Erythroblast (primary cell): ENCODE measurements around the gene CPN1.
"Not testable (repeated sequence)": the region's sequence is repeated elsewhere in the genome, so short reads cannot be mapped to it uniquely, and the experiment has no call there.

Experiments
- DNase-seq, 2 experiments: peaks; one replicate each; lab custom pipeline; 2025; lab: John Stamatoyannopoulos, UW
- GATA1 ChIP-seq: IDR thresholded peaks from 2 replicates; pipeline ENCODE4 v1.6.1; 2011; ENCODE audit warnings: low read depth, mild to moderate bottlenecking, control low read depth, low read length, moderate library complexity
- POLR2A ChIP-seq: IDR thresholded peaks from 2 replicates; pipeline ENCODE4 v1.6.1; 2011; ENCODE audit warnings: mild to moderate bottlenecking, low read length

Gene CPN1

DNA sequence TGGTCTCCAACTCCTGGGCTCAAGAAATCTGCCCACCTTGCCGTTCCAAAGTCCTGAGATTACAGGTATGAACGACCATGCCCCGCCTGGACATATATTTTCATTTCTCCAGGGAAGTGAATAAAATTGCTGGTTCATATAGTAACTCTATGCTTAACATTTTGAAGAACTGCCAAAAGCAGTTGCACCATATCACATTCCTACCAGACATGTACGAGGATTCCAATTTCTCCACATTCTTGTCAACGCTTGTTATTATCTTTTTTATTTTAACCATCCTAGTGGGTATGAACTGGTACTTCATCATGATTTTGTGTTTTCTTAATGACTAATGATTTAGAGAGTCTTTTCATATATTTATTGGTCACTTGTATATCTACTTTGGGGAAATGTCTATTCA lies 21.9 kb upstream of the CPN1 start:
- TF ChIP-seq GATA1 (no peak), POLR2A (no peak)
- DNase-seq = no peak

DNA sequence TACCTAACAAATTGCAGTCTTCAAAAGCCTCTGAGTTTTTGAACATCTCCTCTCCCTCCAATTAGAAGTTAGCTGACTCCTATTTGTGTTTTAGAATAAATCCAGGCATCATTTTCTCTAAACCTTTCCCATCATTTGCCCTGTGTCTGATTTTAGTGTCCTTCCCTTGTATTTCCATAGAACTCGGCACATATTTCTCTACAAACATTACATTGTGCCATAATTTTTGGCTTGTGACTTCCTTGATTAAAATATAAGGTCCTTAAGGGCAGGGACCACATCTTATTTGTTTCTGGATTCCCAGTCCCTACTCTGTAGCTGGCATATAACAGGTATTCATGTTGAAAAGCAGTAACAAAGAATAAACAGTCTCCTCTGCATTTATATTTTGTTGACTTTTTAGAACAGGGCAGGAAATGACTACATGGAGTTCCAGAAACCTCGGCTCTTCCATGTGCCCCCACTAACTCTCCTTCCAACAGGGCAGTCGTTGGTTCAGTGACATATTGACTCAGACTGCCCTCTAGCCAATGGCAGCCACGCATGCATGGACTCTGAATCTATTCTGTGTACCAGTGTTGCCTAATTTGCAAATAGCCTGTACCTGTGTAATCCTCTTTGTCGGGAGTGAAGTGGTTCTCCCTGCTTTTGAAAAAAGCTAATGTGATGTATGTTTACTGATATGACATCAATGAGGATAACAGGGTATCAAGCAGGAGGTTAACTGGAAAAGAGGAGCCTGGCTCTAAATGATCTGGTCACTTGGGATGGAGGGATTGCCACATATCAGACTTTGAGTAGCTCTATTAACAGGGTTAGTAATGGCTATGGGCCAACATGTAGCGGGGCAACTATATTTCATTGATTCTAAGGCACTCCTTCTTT lies 19.8 kb upstream of the CPN1 start:
- no peak for TF ChIP-seq POLR2A
- TF ChIP-seq GATA1 = no peak
- no peak for DNase-seq

DNA sequence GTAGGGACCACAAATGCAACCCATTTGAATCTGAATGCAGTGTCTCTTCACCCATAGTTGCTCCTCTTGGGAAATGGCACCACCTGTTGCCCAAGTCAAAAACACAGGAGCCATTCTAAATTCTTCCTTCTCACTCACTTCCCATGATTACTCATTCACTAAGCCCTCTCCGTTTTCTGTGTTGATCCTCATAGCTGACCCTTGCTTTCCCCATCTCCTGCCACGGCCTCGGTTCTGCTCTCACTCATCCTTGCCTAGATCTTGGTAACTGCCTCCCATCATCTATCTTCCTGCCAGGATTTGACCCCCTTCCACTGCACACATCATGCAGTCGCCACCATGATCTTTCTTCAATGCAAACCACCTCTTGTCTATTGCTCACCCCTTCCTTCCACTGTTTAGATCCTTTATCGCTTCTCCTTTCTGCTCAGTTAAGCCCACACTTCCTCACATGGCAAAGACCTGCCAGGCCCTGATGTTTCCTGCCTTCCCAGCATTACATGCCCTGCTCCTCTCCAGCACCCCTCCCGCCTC lies 19.0 kb upstream of the CPN1 start:
- TF ChIP-seq GATA1 (no peak), POLR2A (no peak)
- DNase-seq = no peak

DNA sequence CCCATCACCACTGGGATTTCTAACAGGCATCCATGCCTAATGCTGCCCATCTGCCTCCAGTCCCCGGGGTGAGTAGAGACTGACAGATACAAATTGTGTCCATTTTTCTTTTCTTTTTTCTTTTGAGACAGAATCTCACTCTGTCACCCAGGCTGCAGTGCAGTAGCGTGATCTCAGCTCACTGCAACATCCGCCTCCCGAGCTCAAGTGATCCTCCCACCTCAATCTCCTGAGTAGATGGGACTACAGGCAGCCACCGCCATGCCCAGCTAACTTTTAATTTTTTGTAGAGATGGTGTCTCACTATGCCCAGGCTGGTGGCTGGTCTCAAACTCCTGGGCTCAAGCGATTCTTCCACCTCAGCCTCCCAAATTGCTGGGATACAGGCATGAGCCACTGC lies 7.6 kb upstream of the CPN1 start:
- no peak for DNase-seq
- no peak for TF ChIP-seq POLR2A
- TF ChIP-seq GATA1 = no peak

DNA sequence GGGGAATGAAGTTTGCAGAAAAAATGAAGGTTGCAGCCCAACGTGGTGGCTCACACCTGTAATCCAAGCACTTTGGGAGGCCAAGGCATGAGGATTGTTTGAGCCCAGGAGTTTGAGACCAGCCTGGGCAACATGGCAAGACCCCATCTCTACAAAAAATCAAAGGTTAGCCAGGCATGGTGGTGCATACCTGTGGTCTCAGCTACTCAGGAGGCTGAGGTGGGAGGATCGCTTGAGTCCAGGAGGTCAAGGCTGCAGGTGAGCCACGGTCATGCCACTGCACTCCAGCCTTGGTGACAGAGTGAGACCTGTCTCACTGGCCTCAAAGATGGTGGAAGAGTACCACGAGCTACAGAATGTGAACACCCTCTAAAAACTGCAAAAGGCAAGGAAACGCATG lies 5.0 kb upstream of the CPN1 start:
- DNase-seq = not testable (repeated sequence)

DNA sequence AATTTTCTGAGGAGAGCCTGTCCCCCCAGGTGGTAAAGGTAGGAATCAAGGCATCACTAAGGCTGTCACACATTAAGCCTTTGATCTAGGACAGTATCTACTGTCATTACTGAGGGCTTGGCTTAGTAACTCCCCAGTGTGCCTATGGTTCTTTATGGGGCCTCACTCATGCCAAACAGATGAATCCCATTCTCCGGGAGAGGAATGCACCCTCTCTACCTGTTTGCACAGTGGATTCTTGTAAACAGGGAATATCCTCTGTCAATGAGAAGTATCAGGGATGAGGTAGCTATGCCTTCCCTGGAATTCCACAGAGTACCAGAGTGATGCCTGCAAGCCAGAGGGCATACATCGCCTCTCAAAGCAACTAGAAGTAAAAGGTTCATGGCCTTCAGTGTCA lies 3.9 kb upstream of the CPN1 start:
- DNase-seq = no peak
- TF ChIP-seq POLR2A (no peak), GATA1 (no peak)

DNA sequence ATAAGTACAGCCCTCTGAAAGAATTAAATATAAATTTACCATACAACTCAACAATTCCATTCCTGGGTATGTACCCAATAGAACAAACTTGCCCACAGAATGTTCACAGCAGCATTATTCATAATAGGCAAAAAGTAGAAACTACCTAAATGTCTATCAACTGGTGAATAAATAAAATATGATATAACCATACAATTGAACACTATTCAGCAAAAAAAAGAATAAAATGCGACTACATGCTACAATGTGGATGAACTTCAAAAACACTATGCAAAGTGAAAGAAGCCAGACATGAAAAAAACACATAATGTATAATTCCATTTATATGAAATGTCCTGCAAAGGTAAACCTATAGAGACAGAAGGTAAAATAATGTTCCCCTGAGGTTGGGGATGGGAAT lies 2.0 kb upstream of the CPN1 start:
- no peak for DNase-seq
- no peak for TF ChIP-seq GATA1
- no peak for TF ChIP-seq POLR2A

DNA sequence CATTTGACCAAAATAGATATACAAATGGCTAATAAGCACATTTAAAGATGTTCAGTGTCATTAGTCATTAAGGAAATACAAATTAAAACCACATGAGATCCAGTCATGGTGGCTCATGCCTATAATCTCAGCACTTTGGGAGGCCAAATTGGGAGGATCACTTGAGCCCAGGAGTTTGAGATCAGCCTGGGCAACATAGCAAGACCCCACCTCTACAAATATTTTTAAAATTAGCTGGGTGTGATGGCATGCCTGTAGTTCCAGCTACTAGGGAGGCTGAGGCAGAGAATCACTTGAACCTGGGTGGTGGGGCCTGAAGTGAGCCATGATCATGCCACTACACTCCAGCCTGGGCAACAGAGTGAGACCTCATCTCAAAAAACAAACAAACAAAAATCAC lies 607 bp upstream of the CPN1 start:
- DNase-seq = not testable (repeated sequence)

DNA sequence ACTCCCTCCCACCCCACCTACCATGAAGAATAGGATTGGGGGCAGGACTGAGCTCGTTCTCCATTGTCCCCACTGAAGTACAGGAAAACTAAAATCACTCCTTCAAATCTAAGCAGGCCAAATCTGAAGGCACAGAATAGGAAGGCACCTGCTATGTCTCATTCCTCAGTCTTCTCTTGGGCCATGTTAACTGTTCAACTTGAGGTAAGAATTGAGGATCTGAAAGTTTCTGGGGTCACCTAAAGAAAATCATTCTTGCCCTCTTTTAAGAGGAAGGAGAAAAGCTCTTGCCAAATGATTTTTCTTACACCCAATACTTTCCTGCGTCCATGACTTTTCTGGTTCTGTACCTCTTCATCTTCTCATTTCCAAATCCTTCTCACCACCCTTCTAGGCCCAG lies 4.9 kb downstream of the CPN1 start:
- no peak for DNase-seq
- no peak for TF ChIP-seq POLR2A
- TF ChIP-seq GATA1 = no peak

DNA sequence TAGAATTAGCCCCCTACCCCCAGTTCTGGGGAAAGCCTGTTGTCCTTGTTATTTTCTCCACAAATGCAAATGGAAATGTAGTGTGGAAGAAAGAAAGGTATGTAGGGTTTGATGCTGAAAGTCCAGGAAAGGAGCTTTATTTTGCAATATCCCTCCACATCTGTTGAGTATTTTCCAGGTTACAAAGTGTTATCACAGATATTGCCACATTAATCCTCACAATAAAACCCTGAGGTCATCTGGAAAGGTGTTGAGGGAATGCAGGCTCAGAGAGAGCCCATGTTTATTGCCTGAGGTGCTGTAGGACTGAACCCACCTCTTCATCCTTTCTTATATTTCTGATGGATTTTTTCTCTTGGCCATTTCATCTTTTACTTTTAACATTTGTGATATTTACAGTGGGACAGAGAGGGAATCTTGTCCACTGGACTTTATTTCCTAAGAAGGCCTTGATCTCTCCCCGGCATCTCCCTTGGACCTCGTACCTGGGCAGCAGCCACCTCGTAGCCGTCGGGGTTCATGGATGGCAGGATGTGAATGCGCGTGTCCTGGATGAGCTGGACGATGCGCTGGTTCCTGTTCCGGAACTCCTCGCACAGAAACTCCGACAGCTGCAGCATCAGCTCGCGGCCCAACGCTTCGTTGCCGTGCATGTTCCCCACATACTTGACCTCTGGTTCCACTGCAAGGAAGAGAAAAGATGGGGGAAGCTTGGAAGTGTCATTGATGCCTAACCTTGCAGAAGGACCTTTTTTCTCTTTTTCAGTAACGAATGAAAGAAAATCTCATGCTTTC lies 6.0 kb downstream of the CPN1 start:
- no peak for TF ChIP-seq POLR2A
- no peak for TF ChIP-seq GATA1
- DNase-seq = no peak

DNA sequence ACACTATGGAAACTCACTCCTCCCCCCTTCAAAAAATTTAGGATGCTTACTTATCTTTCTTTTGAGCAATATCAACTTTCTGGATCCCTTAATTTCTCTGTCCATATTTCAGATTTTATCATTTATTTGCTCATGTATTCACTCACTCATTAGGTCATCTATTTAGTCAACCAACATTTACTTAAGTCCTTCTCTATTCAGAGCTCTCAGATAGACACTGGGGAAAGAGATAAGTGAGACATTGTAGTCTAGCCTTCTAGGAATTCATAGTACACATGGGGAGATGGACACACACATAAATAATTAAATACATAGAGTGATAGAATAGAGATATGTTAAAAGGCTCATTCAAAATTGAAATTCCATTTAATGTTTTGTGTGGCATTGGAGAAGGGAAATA lies 9.2 kb downstream of the CPN1 start:
- no peak for DNase-seq
- TF ChIP-seq GATA1 = no peak
- TF ChIP-seq POLR2A = no peak

DNA sequence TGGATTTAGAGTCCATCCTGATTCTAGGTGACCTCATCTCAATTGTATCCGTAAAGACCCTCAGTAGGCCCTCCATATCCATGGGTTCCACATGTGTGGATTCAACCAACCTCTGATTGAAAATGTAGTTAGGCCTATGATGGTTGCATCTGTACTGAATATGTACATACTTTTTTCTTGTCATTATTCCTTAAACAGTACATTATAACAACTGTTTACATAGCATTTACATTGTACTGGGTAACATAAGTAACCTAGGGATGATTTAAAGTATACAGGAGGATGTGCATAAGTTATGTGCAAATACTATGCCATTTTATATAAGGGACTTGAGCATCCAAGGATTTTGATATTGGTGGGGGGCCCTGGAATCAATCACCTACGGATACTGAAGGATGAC lies 10.1 kb downstream of the CPN1 start:
- no peak for DNase-seq
- TF ChIP-seq GATA1 (no peak), POLR2A (no peak)

DNA sequence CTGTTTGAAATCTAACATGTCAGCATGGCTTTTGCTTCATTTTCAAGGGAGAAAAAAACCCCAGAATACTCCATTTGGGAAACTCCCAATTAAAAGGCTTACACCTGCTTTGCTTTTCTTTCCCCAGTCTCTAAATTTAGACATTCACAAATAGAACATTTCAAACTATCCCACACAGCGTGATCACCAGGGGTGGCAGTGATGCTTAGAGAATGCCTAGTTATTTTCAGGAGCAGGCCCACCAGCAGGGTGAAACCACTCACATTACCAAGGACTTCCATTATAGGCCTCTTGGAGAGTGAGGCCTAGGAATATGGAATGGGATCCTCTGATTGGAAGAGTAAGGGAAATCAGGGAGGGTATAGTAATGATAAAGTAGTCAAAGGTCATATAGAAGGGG lies 14.2 kb downstream of the CPN1 start:
- no peak for TF ChIP-seq GATA1
- no peak for TF ChIP-seq POLR2A
- DNase-seq = no peak

DNA sequence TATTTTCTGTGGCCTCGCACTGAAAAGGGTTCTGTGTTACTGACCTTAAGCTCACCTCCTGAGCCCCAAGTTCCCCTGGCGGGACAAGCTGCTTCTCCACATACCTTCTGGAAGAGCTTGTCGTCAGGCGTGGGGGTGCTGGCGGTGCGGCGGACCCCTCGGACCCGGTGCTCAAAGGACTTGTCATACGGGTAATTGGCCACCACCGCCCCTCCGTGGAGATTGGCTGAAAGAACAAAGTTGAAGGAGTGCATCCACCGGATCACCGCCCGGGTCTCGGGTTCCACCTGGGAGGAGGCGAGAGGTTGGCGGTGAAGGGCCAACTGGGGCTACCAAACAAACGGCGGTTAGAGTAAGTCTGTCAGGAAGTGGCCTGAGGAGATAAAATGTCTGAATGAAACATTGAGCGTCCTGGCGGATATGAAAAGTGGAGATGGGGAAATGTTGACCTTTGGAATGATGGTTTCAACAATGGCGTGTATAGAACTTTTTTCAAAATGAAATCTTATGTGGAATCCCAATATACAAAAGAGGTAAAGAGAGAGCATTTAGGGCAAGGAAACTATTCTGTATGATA lies 16.5 kb downstream of the CPN1 start:
- no peak for DNase-seq
- TF ChIP-seq POLR2A (no peak), GATA1 (no peak)

DNA sequence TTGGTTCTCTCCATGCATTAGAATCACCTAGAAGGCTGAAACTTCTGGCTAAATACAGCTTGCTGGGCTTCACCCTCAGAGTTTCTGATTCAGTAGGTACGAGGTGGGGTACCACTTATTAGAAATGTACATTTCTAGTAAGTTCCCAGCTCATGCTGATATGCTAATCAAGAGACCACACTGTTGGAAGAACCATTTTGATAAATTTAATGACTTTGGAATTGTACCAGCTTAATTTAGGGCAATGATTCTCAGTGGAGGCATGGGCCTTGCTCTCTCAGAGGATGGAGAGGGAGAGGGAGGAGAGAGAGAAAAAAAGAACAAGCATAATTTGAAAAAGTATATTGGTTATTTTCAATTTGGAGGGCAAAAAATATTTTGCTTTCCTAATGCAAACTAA lies 20.3 kb downstream of the CPN1 start:
- DNase-seq = no peak
- TF ChIP-seq POLR2A = no peak
